SK-N-MC (cell line): Measurements from ENCODE around the gene SHROOM3.

Source experiments
- DNase-seq: peaks from one replicate; pipeline ENCODE4 v3.0.0-alpha.2; 2011; ENCODE audit warnings: low read depth, low spot score
- H3K27ac ChIP-seq: fragments of 200-600 bp; sonication (generic); 2 replicates; pipeline ENCODE4 v1.5.1; 2016; ENCODE audit warnings: mixed run types
- H3K36me3 ChIP-seq: fragments of 200-600 bp; sonication (generic); 2 replicates; pipeline ENCODE4 v1.6.1; 2017; ENCODE audit warnings: antibody characterized with exemption, low read length, mixed read lengths; ENCODE audit not compliant: insufficient read depth
- H3K4me3 ChIP-seq: fragments of 200-600 bp; sonication (generic); 2 replicates; pipeline ENCODE4 v1.5.1; 2016
- H3K9ac ChIP-seq: fragments of 200-600 bp; sonication (generic); 2 replicates; pipeline ENCODE4 v1.8.0; 2017; ENCODE audit warnings: mixed run types, mixed read lengths; ENCODE audit not compliant: insufficient read length
- H3K9me3 ChIP-seq: fragments of 200-600 bp; sonication (generic); 2 replicates; pipeline ENCODE4 v1.6.1; 2017; ENCODE audit warnings: low read depth, mild to moderate bottlenecking, antibody characterized with exemption, low read length, moderate library complexity, mixed read lengths
- EZH2 ChIP-seq: fragments of 200-600 bp; sonication (generic); IDR thresholded peaks from one replicate; pipeline ENCODE4 v1.6.1; 2017; ENCODE audit warnings: antibody characterized with exemption
- FOXP2 ChIP-seq: optimal IDR thresholded peaks from 2 replicates; pipeline ENCODE3; 2011; ENCODE audit warnings: mild to moderate bottlenecking, moderate library complexity; ENCODE audit not compliant: insufficient read depth; ENCODE audit errors: extremely low read length, control extremely low read depth
- POLR2AphosphoS5 ChIP-seq: IDR thresholded peaks from 2 replicates; pipeline ENCODE4 v1.6.1; 2012; ENCODE audit warnings: mild to moderate bottlenecking, low read depth, low read length, borderline replicate concordance

SHROOM3 gene

DNA sequence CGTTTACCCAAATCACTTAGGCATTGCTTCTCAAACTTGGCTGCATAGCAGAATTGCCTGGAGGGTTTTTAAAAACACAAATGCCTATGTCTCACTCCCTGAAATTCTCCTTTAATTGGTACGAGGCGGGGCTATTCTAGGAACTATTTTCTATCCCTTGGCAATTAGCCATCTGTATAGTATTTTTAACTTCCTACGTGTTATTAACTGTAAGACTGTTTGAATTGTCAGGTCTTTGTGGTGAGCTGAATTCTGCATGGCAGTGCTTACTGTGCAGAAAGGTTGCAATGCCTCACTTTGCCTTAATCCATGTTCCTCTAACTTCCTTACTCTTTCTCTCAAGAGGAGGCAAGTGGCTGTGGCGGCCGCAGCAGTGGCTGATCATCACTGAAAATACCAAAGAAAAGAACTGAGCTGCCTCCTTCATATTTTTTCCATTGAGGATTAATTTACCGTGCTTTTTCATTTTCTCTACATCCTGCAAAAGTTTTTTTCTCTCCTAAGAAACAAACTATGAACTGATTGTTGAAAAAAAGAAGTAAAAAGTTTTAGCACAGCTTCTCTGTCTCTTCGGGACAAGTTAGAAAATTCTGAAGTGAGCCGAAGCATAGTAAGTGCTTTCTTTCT, at the start of gene SHROOM3:
Gene SHROOM3, plus strand, starts transcription at position 329 of the 627 bp plus-strand sequence. CDS start 824 bp downstream, outside the sequence.
- no peaks in the 10 kb centered on the region for H3K36me3 ChIP-seq
- H3K4me3 ChIP-seq = peak within 1 kb of the TSS; percentile 73
- TF ChIP-seq FOXP2 (no peak), EZH2 (no peak), POLR2AphosphoS5 (no peak)
- peak within 1 kb of the TSS; percentile 66 for H3K27ac ChIP-seq
- peak; percentile 79 for DNase-seq
- H3K9me3 ChIP-seq = no peaks in the 10 kb centered on the region
- H3K9ac ChIP-seq = peak within 1 kb of the TSS; percentile 52

- Histone ChIP-seq H3K36me3 (no peaks in the 10 kb centered on the region), H3K9me3 (no peaks in the 10 kb centered on the region), H3K27ac (no peak overlapping the region), H3K4me3 (no peak overlapping the region), H3K9ac (no peak overlapping the region)
- TF ChIP-seq EZH2 = no peak
- DNase-seq = no peak
These were observed 49.1 kb upstream of the SHROOM3 start for GRCh38 chr4:76385974-76386373.

GRCh38 chr4:76386566-76387305, 48.3 kb upstream of the SHROOM3 start:
- no peak overlapping the region for H3K27ac ChIP-seq
- no peaks in the 10 kb centered on the region for H3K9me3 ChIP-seq
- DNase-seq = no peak
- H3K4me3 ChIP-seq = no peak overlapping the region
- H3K36me3 ChIP-seq = no peaks in the 10 kb centered on the region
- H3K9ac ChIP-seq = no peak overlapping the region
- TF ChIP-seq FOXP2 (no peak), EZH2 (no peak), POLR2AphosphoS5 (no peak)

DNA sequence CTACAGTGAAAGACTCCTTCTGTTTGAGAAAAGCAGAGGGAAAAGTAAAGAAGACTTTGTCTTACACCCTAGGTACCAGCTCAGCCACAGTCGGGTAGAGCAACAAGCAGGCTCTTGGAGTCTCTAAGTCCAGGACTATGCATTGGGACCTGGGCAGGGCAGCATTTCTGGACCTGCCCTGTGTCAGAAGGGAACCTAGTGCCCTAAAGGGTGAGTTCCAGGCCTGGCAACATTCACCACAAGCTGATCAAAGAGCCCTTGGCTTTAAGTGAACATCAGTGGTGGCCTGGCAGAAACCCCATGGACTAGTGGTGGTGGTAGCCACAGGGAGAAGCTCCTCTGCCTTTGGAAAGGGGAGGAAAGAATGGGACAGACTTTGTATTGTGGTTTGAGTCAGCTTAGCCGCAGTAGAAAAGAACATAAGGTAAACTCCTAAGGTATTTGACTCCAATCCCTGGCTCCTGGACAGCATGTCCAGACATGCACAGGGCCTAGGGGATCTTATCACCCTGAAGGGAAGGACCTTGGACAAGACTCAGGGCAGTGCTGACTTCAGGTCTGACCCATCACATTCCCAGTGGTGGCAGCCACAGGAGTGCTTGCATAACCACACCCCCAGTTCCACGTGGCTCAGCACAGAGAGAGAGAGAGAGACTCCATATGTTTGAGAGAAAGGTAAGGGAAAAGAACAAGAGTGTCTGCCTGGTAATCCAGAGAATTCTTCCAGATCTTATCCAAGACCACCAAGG, 46.7 kb upstream of the SHROOM3 start:
- Histone ChIP-seq H3K9me3 (no peaks in the 10 kb centered on the region), H3K27ac (no peak overlapping the region), H3K36me3 (no peaks in the 10 kb centered on the region), H3K4me3 (no peak overlapping the region), H3K9ac (no peak overlapping the region)
- TF ChIP-seq FOXP2 (no peak), EZH2 (no peak), POLR2AphosphoS5 (no peak)
- DNase-seq = no peak

DNA sequence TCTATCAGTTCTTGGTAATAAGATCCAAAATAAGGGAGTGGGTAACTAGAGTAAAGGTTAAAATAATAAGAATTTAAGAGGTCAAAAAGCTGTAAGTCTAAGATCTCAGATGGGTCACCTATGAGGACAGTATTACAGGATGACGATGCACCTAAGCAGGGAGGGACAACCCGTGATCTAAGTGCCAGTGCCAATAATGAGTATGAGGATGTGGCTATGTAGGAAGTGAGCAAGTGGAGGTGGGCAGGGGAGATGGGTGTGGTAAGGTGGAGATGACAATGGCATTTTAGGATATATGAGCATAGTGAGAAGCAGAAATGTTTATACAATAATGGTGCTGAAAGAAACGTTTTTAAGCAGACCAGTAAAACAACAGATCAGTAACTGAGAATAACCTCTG, 33.4 kb upstream of the SHROOM3 start:
- no peak for TF ChIP-seq FOXP2
- TF ChIP-seq EZH2 = no peak
- no peak for TF ChIP-seq POLR2AphosphoS5
- no peak for DNase-seq
- Histone ChIP-seq H3K36me3 (no peaks in the 10 kb centered on the region), H3K9me3 (no peaks in the 10 kb centered on the region), H3K27ac (no peak overlapping the region), H3K9ac (no peak overlapping the region), H3K4me3 (no peak overlapping the region)

DNA sequence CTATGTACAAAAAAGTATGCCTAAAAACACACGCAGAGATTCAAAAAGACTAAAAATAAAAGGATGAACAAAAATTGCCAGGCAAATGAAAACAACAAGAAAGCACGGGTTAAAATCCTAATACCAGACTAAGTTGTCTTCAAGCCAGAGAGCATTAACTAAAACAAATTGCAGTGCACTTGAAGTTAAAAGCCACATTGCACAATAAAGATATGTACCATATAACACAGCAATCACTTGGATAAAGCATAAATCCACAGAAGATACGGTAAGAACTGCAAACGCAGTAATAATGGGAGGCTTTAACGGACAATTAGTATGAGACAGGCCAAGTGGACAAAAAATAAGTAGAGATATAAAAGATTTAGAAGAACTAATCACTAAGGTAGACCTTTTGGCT, 28.9 kb upstream of the SHROOM3 start:
- no peak overlapping the region for H3K27ac ChIP-seq
- no peaks in the 10 kb centered on the region for H3K9me3 ChIP-seq
- H3K36me3 ChIP-seq = no peaks in the 10 kb centered on the region
- TF ChIP-seq FOXP2 (no peak), POLR2AphosphoS5 (no peak), EZH2 (no peak)
- no peak overlapping the region for H3K4me3 ChIP-seq
- no peak overlapping the region for H3K9ac ChIP-seq
- DNase-seq = no peak

DNA sequence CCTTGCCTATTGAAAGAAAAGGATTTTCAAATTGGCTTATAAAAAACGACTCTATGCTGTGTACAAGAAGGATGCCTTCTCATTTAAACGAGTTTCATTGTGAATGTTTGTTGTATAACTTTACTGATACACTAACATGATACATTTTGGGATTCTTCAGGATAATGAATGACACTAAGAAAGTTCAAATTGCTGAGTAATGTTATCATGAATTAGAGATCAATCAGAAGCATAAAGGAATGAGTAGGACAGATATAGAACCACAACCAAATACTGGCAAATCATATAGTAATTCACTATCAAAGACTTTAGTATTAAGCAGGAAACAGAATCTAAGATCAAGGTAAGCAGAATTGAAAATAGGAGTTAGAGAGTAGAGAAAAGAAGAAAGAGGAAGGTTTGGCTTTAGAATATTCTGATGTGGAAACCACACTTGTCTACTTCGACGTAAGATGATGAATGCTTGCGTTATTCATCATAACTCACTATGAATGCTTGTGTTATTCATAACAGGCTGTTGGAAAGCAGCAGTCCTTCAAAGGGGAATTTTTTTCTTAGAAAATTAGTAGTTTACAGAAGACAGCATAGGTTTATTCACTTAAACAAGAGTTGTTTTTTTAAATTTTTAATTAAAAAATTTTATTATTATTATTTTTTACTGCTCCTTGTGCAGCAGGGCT, 27.4 kb upstream of the SHROOM3 start:
- Histone ChIP-seq H3K36me3 (no peaks in the 10 kb centered on the region), H3K27ac (no peak overlapping the region), H3K9me3 (no peaks in the 10 kb centered on the region), H3K4me3 (no peak overlapping the region), H3K9ac (no peak overlapping the region)
- DNase-seq = no peak
- TF ChIP-seq POLR2AphosphoS5 (no peak), EZH2 (no peak)

DNA sequence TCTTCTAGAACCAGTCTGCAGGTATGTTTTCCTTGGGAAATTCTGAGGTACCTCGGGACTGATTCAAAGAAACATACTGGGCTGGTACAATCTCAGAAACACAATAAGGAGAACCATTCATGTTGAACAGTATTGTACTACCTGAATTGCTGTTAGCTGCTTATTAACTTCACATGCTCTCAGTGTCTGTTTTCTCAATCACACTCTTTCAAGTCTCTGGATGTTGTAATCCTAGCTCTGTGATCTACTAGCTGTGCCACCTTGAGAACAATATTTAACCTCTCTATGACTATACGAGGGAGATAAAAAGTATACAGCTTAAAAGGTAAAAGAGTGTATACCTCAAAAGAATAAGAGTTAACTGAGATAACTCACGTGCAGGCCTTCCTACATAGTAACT, 24.4 kb upstream of the SHROOM3 start:
- H3K9me3 ChIP-seq = no peaks in the 10 kb centered on the region
- H3K9ac ChIP-seq = no peak overlapping the region
- DNase-seq = no peak
- no peak for TF ChIP-seq FOXP2
- TF ChIP-seq EZH2 = no peak
- TF ChIP-seq POLR2AphosphoS5 = no peak
- no peak overlapping the region for H3K27ac ChIP-seq
- no peaks in the 10 kb centered on the region for H3K36me3 ChIP-seq
- H3K4me3 ChIP-seq = no peak overlapping the region
